IPS DF 6.9 (cell line): ENCODE data around the gene PSPN.
"Not testable (repeated sequence)": the region's sequence is repeated elsewhere in the genome, so short reads cannot be mapped to it uniquely, and the experiment has no call there.

Source experiments
- DNase-seq: peaks from one replicate; pipeline ENCODE4 v3.0.0-alpha.2; 2013; ENCODE audit warnings: low read depth, low spot score
- H3K27ac ChIP-seq: one replicate; pipeline ENCODE4 v1.5.1; 2013; ENCODE audit warnings: low read length, control low read depth
- H3K27me3 ChIP-seq: 2 replicates; pipeline ENCODE4 v1.6.1; 2013; ENCODE audit warnings: mild to moderate bottlenecking, low read length; ENCODE audit not compliant: control insufficient read depth, insufficient read depth
- H3K36me3 ChIP-seq: 2 replicates; pipeline ENCODE4 v1.6.1; 2013; ENCODE audit warnings: low read length; ENCODE audit not compliant: control insufficient read depth, insufficient read depth
- H3K4me1 ChIP-seq: 2 replicates; pipeline ENCODE4 v1.6.1; 2013; ENCODE audit warnings: low read length; ENCODE audit not compliant: control insufficient read depth, insufficient read depth
- H3K4me3 ChIP-seq: 2 replicates; pipeline ENCODE4 v1.5.1; 2013; ENCODE audit warnings: mild to moderate bottlenecking, low read length
- H3K9me3 ChIP-seq: 2 replicates; pipeline ENCODE4 v1.6.1; 2013; ENCODE audit warnings: low read length, inconsistent platforms; ENCODE audit not compliant: control insufficient read depth, insufficient read depth
- WGBS: extraction: QIAGEN DNeasy Blood & Tissue Kit; methylation state at CpG from one replicate; pipeline ENCODE4 v1.1.7; 2013; ENCODE audit warnings: mixed read lengths, missing lambda C conversion rate; ENCODE audit not compliant: insufficient read length, insufficient coverage; 5-methylcytosine and 5-hydroxymethylcytosine counted together

Gene PSPN

DNA sequence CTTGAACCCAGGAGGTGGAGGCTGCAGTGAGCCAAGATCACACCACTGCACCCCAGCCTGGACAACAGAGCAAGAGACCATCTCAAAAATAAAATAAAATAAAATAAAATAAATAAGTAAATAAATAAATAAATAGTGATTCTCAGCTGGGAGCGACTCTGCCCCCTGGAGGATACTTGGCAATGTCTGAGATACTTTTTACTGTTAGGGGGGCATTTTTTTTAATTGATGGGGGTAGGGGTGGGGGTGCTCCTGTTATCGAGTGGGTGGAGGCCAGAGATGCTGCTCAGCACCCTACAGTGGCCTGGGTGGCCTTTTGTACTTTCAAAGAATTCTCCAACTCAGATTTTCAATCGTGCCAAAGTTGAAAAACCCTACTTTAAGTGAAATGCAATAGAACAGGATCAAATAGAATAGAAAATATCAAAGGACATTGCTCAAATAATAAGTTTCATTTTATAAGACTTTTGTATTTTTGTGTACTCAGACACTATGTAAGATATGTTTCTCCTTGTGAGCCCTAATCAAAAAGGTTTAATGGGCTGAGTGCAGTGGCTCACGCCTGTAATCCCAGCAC lies 21.5 kb downstream of the PSPN start:
- Histone ChIP-seq H3K27me3 (no peaks in the 10 kb centered on the region), H3K27ac (no peak overlapping the region), H3K36me3 (no peaks in the 10 kb centered on the region), H3K9me3 (no peaks in the 10 kb centered on the region), H3K4me3 (no peak overlapping the region), H3K4me1 (no peaks in the 10 kb centered on the region)
- DNase-seq = no peak
- no CpG with 5 or more reads among the region's 4 CpGs for WGBS

GRCh38 chr19:6352381-6353165 lies 23.2 kb downstream of the PSPN start:
- Histone ChIP-seq H3K4me3 (no peak overlapping the region), H3K27me3 (no peaks in the 10 kb centered on the region), H3K4me1 (no peaks in the 10 kb centered on the region), H3K36me3 (no peaks in the 10 kb centered on the region), H3K9me3 (no peaks in the 10 kb centered on the region), H3K27ac (no peak overlapping the region)
- DNase-seq = no peak
- no CpG with 5 or more reads among the region's 2 CpGs for WGBS

- Histone ChIP-seq H3K36me3 (no peaks in the 10 kb centered on the region), H3K27me3 (no peaks in the 10 kb centered on the region), H3K4me1 (no peaks in the 10 kb centered on the region), H3K9me3 (no peaks in the 10 kb centered on the region), H3K27ac (no peak overlapping the region), H3K4me3 (no peak overlapping the region)
- DNase-seq = no peak
- WGBS = no CpG with 5 or more reads among the region's 2 CpGs
Observed at GRCh38 chr19:6350688-6351087, 25.0 kb downstream of the PSPN start.

GRCh38 chr19:6349271-6349670 lies 26.5 kb downstream of the PSPN start:
- H3K36me3 ChIP-seq, H3K27ac ChIP-seq, H3K4me1 ChIP-seq, H3K4me3 ChIP-seq, H3K9me3 ChIP-seq, H3K27me3 ChIP-seq, DNase-seq: not testable (repeated sequence)
- WGBS = no CpG with 5 or more reads among the region's 2 CpGs

GRCh38 chr19:6343462-6343861 lies 32.3 kb downstream of the PSPN start:
- no CpG with 5 or more reads among the region's 1 CpG for WGBS
- Histone ChIP-seq H3K9me3 (no peaks in the 10 kb centered on the region), H3K27me3 (no peaks in the 10 kb centered on the region), H3K27ac (no peak overlapping the region), H3K36me3 (no peaks in the 10 kb centered on the region), H3K4me3 (no peak overlapping the region), H3K4me1 (no peaks in the 10 kb centered on the region)
- DNase-seq = no peak

DNA sequence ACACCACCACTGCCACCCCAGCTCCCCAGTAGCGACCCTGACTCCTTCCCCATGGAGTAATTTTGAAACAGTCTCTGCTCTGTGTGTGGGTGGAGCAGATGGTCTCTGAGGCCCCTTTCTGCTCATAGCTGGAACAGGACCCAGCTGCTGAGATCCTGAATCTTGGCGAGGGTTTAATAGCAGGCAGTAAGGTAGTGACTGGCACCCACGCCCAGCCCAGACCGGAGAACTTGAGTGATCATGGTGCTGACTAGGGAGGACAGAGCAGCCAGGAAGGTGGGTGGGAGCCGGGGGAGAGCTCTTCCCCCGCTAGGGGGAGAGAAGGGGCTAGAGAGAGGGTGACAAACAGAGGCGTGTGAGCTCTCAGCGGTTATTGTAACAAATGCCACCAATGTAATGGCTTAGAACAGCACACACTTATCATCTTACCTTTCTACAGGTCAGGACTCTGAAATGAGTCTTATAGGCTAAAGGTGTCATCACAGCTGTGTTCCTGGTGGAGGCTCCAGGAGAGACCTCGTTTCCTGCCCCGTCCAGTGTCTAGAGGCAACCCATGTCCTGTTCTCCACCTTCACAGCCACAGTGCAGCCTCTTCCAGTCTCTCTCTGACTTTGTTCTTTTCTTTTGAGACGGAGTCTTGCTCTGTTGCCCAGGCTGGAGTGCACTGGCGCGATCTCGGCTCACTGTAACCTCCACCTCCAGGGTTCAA lies 35.1 kb downstream of the PSPN start:
- H3K36me3 ChIP-seq = no peaks in the 10 kb centered on the region
- H3K27ac ChIP-seq = no peak overlapping the region
- no CpG with 5 or more reads among the region's 14 CpGs for WGBS
- no peaks in the 10 kb centered on the region for H3K27me3 ChIP-seq
- H3K9me3 ChIP-seq = no peaks in the 10 kb centered on the region
- H3K4me3 ChIP-seq = no peak overlapping the region
- DNase-seq = no peak
- no peaks in the 10 kb centered on the region for H3K4me1 ChIP-seq

GRCh38 chr19:6334490-6335285 lies 41.0 kb downstream of the PSPN start:
- no CpG with 5 or more reads among the region's 6 CpGs for WGBS
- Histone ChIP-seq H3K27me3 (no peaks in the 10 kb centered on the region), H3K36me3 (no peaks in the 10 kb centered on the region)

DNA sequence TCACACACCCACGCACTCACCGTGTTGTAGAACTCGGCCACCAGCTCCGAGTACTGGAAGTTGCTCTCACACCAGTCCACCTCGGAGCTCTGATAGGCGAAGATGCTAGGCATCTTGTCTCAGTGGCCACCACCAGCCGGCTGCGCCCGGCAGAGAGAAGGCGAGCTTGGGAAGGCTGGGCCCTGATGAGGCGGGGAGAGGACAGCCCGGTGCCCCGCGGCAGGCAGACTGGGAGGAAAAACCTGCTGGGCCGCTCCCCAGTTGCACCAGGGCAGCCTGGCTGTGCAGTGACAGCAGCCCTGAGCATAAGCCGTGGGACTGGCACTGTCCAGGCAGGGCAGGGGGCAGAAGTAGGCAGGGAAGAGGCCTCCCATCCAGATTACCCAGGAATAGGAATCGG lies 42.3 kb downstream of the PSPN start, which contains the start of gene ACER1:
Gene ACER1 (minus strand): TSS at position 174 of the 400 bp plus-strand sequence. CDS start 61 bp downstream, at position 113.
- DNase-seq = no peak
- WGBS = no CpG with 5 or more reads among the region's 17 CpGs
- no peaks in the 10 kb centered on the region for H3K27me3 ChIP-seq

More at GRCh38 chr19:6334490-6335285, 41.0 kb downstream of the PSPN start:
- Histone ChIP-seq H3K9me3 (no peaks in the 10 kb centered on the region), H3K4me3 (no peak overlapping the region), H3K27ac (no peak overlapping the region), H3K4me1 (no peaks in the 10 kb centered on the region)
- no peak for DNase-seq

GRCh38 chr19:6326815-6327214 lies 48.9 kb downstream of the PSPN start:
- no peak overlapping the region for H3K27ac ChIP-seq
- no CpG with 5 or more reads among the region's 5 CpGs for WGBS
- H3K4me3 ChIP-seq = no peak overlapping the region
- H3K9me3 ChIP-seq = no peaks in the 10 kb centered on the region
- no peaks in the 10 kb centered on the region for H3K27me3 ChIP-seq
- DNase-seq = no peak
- no peaks in the 10 kb centered on the region for H3K36me3 ChIP-seq
- no peaks in the 10 kb centered on the region for H3K4me1 ChIP-seq

More for the DNA sequence above, 42.3 kb downstream of the PSPN start, which contains the start of gene ACER1:
- no peaks in the 10 kb centered on the region for H3K9me3 ChIP-seq
- no peak within 1 kb of the TSS for H3K27ac ChIP-seq
- no peak within 1 kb of the TSS for H3K4me3 ChIP-seq
- no peaks in the 10 kb centered on the region for H3K4me1 ChIP-seq
- H3K36me3 ChIP-seq = no peaks in the 10 kb centered on the region

- Histone ChIP-seq H3K36me3 (no peaks in the 10 kb centered on the region), H3K9me3 (no peaks in the 10 kb centered on the region), H3K27me3 (no peaks in the 10 kb centered on the region), H3K4me1 (no peaks in the 10 kb centered on the region), H3K27ac (no peak overlapping the region), H3K4me3 (no peak overlapping the region)
- no peak for DNase-seq
- WGBS = no CpG with 5 or more reads among the region's 4 CpGs
Observed at GRCh38 chr19:6325614-6326013, 50.1 kb downstream of the PSPN start.
